Gastroesophageal sphincter (tissue), 4 donors: ENCODE data around the gene RAB4A. TPM values are rescaled to one million over a fixed set of nuclear protein-coding genes. Genes with fewer than 3 reads are reported as not detected.

Source experiments
- ATAC-seq: fragments of 150-250 bp; one replicate; pipeline ENCODE4 v1.9.1; 2016; ENCODE audit warnings: mild to moderate bottlenecking, moderate library complexity
- H3K27ac ChIP-seq, 4 donors: fragments of 200-600 bp; sonication (generic) in 3 of 4; 1 replicate in 3 of 4; 2 replicates in 1 of 4; pipeline ENCODE4 v1.5.1; 2016 to 2019
- H3K27me3 ChIP-seq: fragments of 200-600 bp; sonication (generic); one replicate; pipeline ENCODE4 v1.5.1; 2019
- H3K36me3 ChIP-seq, 2 donors: fragments of 200-600 bp; sonication (generic); one replicate each; pipeline ENCODE4 v1.5.1; 2019; ENCODE audit warnings: control low read depth in 1 of 2
- H3K4me1 ChIP-seq, 3 donors: fragments of 200-600 bp; sonication (generic); 1 replicate in 2 of 3; 2 replicates in 1 of 3; pipeline ENCODE4 v1.5.1; 2016 to 2019; ENCODE audit warnings: control low read depth in 2 of 3
- H3K4me3 ChIP-seq, 2 donors: fragments of 200-600 bp; sonication (generic); one replicate each; pipeline ENCODE4 v1.5.1; 2019; ENCODE audit warnings: mild to moderate bottlenecking in 1 of 2, moderate library complexity in 1 of 2
- H3K9me3 ChIP-seq, 3 donors: fragments of 200-600 bp; sonication (generic); one replicate each; pipeline ENCODE4 v1.5.1; 2017 to 2019; ENCODE audit warnings: control low read depth in 2 of 3
- EP300 ChIP-seq: sonication (generic); formaldehyde crosslinking; IDR thresholded peaks from one replicate; pipeline ENCODE4 v1.6.1; 2017; ENCODE audit warnings: antibody characterized with exemption, mild to moderate bottlenecking
- POLR2A ChIP-seq, 2 donors: fragments of 450-650 bp; IDR thresholded peaks; one replicate each; pipeline ENCODE4 v1.6.1; 2017; ENCODE audit warnings: antibody characterized with exemption in 2 of 2, mild to moderate bottlenecking in 2 of 2, moderate library complexity in 1 of 2
- POLR2AphosphoS5 ChIP-seq: sonication (generic); formaldehyde crosslinking; IDR thresholded peaks from one replicate; pipeline ENCODE4 v1.6.1; 2017; ENCODE audit warnings: antibody characterized with exemption
- WGBS, 2 donors: methylation state at CpG; one replicate each; pipeline ENCODE4 v1.1.5; 2018; ENCODE audit warnings: low coverage in 1 of 2; 5-methylcytosine and 5-hydroxymethylcytosine counted together
- total RNA-seq, 4 donors: library from RNA; depleted of rRNA; stranded (reverse); fragments of >200 nt; gene quantifications; one replicate each; pipeline ENCODE4 v1.1.0, GENCODE V29; 2016
- TF ChIP-seq, protein P1 (sequence below), 4 experiments: fragments of 200-600 bp in 2 of 4; fragments of 450-650 bp in 2 of 4; sonication (generic) in 1 of 4; IDR thresholded peaks; one replicate each; pipeline ENCODE4 v1.5.1; 2017 to 2019; ENCODE audit warnings: antibody characterized with exemption in 4 of 4, mild to moderate bottlenecking in 2 of 4, moderate library complexity in 2 of 4

RAB4A gene
- total RNA-seq, 4 donors from 2014 or later: 69.3 to 136 (median 116) TPM

DNA sequence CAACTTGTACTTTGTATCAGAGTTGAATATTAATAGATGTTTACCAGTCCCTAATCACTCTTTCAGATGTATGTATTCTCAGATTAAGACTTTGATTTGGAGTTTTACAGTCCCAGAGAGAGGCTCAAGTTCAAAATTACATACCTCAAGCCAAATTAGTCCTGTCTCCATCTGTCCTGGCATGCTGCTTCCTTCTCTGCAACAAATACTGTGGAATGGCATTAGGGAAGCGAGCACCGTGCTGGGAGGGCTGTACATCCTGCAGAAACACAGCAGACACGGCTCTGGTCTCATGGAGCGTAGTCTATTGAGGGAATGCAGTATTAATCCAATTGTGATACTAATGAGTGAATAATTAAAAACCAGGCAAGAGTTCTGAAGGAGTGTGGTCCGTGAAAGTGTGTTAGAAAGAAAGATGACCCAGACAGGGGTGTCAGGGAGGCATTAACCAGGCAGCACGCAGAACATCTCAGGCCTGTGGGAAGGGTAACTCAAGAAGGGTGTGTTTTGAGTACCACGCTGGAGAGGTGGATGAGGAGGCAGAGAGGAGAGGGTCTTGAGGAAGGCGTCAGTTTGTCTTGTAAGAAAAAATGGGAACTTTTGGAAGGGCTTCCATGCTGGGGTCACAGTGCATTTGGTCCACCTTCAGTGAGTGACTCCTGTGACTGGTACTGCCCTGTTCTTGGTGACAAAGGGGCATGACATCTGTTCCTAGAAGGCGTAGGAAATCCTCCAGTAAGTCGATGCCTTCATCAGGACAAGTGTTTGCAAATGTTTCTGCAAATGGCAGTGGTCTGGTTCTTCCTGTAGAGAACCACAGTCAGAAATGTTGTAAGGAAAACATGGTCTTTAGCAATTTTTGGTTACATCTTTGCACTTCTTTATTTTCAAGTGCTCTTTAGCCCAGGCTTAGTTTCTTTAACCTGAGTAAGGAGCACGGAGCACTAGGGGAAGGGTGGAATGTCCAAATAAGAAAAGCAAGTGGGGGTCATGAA, 1.6 kb downstream of the RAB4A start:
- H3K4me1 ChIP-seq: peaks cover 6 to 82% (median 29%) of the 10 kb centered on the region in 3 donors
- 35 to 43% methylated on average over 6 to 11 of the region's 11 CpGs for WGBS, 2 donors

DNA sequence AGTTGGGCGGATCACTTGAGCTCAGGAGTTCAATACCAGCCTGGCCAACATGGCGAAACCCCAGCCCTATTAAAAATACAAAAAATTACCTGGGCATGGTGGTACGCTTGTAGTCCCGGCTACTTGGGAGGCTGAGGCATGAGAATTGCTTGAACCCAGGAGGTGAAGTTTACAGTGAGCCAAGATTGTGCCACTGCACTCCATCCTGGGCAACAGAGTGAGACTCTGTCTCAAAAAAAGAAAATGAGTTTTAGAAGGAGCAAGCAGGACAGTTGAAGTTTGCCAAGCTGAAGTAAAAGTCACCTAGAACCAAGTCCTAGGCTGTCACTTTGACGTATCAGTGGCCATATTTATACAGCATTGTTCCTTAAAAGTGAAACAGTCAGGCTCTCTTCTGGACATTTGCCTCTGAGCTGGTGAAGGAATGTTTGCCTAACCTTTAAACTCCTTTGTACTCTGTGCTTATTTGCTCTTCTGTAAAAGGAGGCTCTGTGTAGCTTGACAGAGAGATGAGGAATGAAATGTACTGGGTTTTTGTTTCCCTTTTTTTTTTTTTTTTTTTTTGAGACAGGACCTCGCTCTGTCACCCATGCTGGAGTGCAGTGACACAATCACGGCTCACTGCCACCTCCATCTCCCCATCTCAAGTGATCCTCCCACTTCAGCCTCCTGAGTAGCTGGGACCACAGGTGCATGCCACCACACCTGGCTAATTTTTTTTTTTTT, 2.8 kb downstream of the RAB4A start:
- 54 to 76% methylated on average over 5 to 7 of the region's 7 CpGs for WGBS, 2 donors

More for the DNA sequence above, 1.6 kb downstream of the RAB4A start:
- H3K27ac ChIP-seq: peak overlapping the region; percentile 71 to 95 (median 94)
- peaks cover 0 to 2% of the 10 kb centered on the region in 2 donors for H3K36me3 ChIP-seq
- H3K4me3 ChIP-seq: peak overlapping the region; percentile 84 to 96
- peaks cover 0 to 3% (median 0%) of the 10 kb centered on the region in 3 donors for H3K9me3 ChIP-seq
- no peaks in the 10 kb centered on the region for H3K27me3 ChIP-seq
- no peak for TF ChIP-seq EP300
- TF ChIP-seq POLR2AphosphoS5: no peak
- TF ChIP-seq, protein P1, sequence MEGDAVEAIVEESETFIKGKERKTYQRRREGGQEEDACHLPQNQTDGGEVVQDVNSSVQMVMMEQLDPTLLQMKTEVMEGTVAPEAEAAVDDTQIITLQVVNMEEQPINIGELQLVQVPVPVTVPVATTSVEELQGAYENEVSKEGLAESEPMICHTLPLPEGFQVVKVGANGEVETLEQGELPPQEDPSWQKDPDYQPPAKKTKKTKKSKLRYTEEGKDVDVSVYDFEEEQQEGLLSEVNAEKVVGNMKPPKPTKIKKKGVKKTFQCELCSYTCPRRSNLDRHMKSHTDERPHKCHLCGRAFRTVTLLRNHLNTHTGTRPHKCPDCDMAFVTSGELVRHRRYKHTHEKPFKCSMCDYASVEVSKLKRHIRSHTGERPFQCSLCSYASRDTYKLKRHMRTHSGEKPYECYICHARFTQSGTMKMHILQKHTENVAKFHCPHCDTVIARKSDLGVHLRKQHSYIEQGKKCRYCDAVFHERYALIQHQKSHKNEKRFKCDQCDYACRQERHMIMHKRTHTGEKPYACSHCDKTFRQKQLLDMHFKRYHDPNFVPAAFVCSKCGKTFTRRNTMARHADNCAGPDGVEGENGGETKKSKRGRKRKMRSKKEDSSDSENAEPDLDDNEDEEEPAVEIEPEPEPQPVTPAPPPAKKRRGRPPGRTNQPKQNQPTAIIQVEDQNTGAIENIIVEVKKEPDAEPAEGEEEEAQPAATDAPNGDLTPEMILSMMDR (IDR thresholded peaks at IDR 0.05): no peak
- no peak for TF ChIP-seq POLR2A (IDR thresholded peaks at IDR 0.05)
- no peak for ATAC-seq

DNA sequence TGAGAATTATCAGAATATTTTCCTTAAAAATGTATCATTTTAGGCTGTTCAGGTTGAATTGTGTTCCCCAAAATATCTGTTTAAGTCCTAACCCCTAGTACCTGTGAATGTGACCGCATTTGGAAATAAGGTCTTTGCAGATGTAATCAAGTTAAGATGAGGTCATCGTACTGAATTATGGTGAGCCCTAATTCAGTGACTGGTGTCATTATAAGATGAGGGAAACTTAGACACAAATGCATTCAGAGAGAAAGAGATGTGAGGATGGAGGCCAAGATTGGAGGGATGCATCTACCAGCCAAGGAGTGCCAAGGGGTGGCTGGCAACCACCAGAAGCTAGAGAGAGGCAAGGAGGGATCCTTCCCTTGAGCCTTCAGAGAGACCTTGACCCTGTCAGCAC, 4.1 kb downstream of the RAB4A start:
- H3K27ac ChIP-seq: peak overlapping the region in 3 of 4 donors; percentile 93 to 95 (median 95)
- 88 to 100% methylated on average over 2 of the region's 2 CpGs for WGBS, 2 donors
- TF ChIP-seq, protein P1 (IDR thresholded peaks at IDR 0.05): no peak
- TF ChIP-seq POLR2A (IDR thresholded peaks at IDR 0.05): no peak
- no peak for TF ChIP-seq POLR2AphosphoS5
- no peak for TF ChIP-seq EP300

More for the DNA sequence above, 2.8 kb downstream of the RAB4A start:
- peak overlapping the region in 1 of 2 donors; percentile 96 for H3K4me3 ChIP-seq
- TF ChIP-seq, protein P1 (IDR thresholded peaks at IDR 0.05): no peak
- TF ChIP-seq POLR2A (IDR thresholded peaks at IDR 0.05) (no peak), POLR2AphosphoS5 (no peak), EP300 (no peak)
- H3K9me3 ChIP-seq: no peaks in the 10 kb centered on the region
- no peaks in the 10 kb centered on the region for H3K36me3 ChIP-seq
- H3K27ac ChIP-seq: peak overlapping the region; percentile 71 to 95 (median 94)
- ATAC-seq: peak; percentile 19
- H3K4me1 ChIP-seq: peaks cover 11 to 90% (median 29%) of the 10 kb centered on the region in 3 donors
- H3K27me3 ChIP-seq: no peaks in the 10 kb centered on the region

DNA sequence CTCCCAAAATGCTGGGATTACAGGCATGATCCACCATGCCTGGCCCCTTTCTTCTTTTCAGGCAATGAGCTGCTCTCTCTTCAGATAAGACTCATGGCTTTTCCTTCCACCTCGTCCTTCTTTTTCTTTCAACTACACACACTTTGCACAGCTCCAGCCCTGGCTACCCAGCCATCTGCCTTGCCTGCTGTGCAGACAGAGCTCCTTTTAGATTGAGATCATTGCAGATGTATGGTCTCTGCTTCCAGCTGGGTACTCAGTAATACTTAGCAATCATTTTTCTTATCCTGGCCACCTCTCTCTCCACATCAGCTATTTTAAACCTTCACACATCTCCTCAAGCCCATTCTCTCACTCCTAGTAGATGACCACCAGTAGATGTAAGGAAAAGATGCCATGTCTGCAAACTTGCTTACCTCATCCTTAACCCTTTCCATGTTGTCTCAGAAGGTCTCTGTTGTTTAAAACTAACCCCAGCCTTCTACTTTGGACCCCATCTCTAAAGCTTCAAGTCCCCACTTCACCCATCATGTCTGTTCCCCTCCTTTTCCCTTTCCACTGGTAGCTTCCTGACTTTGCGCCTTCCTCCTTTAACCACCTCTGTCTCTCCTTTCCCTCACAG, 7.3 kb downstream of the RAB4A start:
- WGBS, 2 donors: 64 to 84% methylated on average over 2 of the region's 2 CpGs
- H3K4me1 ChIP-seq: peaks cover 16 to 96% (median 29%) of the 10 kb centered on the region in 3 donors
- no peaks in the 10 kb centered on the region for H3K9me3 ChIP-seq
- H3K27me3 ChIP-seq: no peaks in the 10 kb centered on the region
- H3K27ac ChIP-seq: peak overlapping the region in 2 of 4 donors; percentile 1 to 39
- no peaks in the 10 kb centered on the region for H3K36me3 ChIP-seq
- TF ChIP-seq, protein P1 (IDR thresholded peaks at IDR 0.05): no peak
- TF ChIP-seq EP300 (no peak), POLR2A (IDR thresholded peaks at IDR 0.05) (no peak), POLR2AphosphoS5 (no peak)
- ATAC-seq: no peak
- H3K4me3 ChIP-seq: no peak overlapping the region

More for the DNA sequence above, 4.1 kb downstream of the RAB4A start:
- Histone ChIP-seq H3K4me1 (peaks cover 19 to 89% (median 34%) of the 10 kb centered on the region in 3 donors), H3K27me3 (no peaks in the 10 kb centered on the region), H3K9me3 (no peaks in the 10 kb centered on the region), H3K36me3 (no peaks in the 10 kb centered on the region), H3K4me3 (no peak overlapping the region)
- no peak for ATAC-seq
